ENCODE data around the gene DMRT2. TPM values are rescaled to one million over a fixed set of nuclear protein-coding genes. Genes with fewer than 3 reads are reported as not detected.

DMRT2 gene
- total and polyA plus RNA-seq, 2 experiments from 2014 or later = not detected

DNA sequence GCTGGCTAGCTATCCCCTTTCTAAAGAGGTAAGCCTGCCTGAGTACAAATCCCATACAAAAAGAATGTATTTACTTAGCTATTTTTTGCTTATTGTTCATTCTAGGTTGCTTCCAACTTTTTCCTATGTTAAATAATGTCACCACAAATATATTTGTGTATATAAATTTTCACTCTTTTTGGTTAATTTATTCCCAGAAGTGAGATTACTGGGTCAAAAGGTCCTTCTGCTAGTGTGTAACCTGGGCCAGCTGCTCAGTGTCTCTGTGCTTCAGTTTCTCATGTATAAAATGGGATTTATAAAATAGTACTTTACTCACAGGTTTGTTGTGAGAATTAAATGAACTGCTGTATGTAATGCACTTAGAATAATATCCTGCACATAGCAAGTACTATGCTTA lies 23.9 kb upstream of the DMRT2 start:
- Histone ChIP-seq H3K27me3 (no peaks in the 10 kb centered on the region), H2AFZ (no peak overlapping the region)

DNA sequence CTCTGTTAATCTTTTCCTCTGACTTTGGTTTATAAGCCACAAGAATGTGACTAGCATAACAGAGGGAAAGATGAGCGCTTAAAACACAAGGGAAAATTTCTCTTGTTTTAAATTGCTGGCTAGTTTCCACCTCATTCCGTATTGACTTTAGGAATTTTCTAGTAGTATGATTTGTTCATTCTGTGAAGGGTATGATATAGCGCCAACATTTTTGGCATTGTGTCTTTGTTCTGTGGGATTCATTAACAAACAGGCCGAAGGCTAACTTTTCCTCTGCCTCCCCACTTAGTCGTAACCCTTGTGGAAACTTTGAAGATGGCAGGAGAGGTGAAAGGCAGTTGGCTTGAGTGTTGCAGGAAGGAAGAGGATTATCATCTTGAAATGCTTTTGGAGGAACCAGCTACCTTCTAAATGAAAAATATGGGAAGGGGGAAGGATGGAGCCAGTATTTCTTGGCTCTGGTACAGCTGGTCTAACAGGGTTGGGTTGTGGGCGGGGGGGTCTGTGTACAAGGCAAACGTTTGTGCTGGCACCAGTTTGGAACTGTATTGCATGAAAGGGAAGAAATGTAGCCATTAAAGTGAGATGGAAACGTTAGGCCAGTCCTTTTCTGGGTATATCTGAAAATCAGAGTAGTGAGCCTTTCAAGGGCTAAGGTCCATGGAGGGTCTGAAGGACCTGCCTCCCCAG lies 21.5 kb upstream of the DMRT2 start:
- H3K9me3 ChIP-seq (ENCODE audit: low read depth) = no peaks in the 10 kb centered on the region
- no peak for DNase-seq (ENCODE audit: low spot score)
- no peak overlapping the region for H3K4me2 ChIP-seq
- H3K9me2 ChIP-seq (replicated peaks; ENCODE audit: insufficient read depth) = no peaks in the 10 kb centered on the region
- no peak overlapping the region for H3K27ac ChIP-seq
- no peaks in the 10 kb centered on the region for H3K79me2 ChIP-seq
- H2AFZ ChIP-seq = no peak overlapping the region
- TF ChIP-seq, protein P1, sequence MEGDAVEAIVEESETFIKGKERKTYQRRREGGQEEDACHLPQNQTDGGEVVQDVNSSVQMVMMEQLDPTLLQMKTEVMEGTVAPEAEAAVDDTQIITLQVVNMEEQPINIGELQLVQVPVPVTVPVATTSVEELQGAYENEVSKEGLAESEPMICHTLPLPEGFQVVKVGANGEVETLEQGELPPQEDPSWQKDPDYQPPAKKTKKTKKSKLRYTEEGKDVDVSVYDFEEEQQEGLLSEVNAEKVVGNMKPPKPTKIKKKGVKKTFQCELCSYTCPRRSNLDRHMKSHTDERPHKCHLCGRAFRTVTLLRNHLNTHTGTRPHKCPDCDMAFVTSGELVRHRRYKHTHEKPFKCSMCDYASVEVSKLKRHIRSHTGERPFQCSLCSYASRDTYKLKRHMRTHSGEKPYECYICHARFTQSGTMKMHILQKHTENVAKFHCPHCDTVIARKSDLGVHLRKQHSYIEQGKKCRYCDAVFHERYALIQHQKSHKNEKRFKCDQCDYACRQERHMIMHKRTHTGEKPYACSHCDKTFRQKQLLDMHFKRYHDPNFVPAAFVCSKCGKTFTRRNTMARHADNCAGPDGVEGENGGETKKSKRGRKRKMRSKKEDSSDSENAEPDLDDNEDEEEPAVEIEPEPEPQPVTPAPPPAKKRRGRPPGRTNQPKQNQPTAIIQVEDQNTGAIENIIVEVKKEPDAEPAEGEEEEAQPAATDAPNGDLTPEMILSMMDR (IDR thresholded peaks at IDR 0.05; ENCODE audit: poor library complexity) = no peak
- TF ChIP-seq EZH2phosphoT487 (IDR thresholded peaks at IDR 0.05; ENCODE audit: low read depth, severe bottlenecking, unreplicated experiment) (no peak), EZH2 (IDR thresholded peaks at IDR 0.05; ENCODE audit: borderline replicate concordance) (no peak)
- H3K27me3 ChIP-seq = no peaks in the 10 kb centered on the region
- H3K4me3 ChIP-seq = no peak overlapping the region
- no peaks in the 10 kb centered on the region for H3K4me1 ChIP-seq (ENCODE audit: insufficient read depth)
- WGBS (ENCODE audit: low lambda C conversion rate, missing lambda C conversion rate) = 61% methylated on average over 8 of the region's 8 CpGs
- H4K20me1 ChIP-seq (ENCODE audit: insufficient read depth, poor library complexity, severe bottlenecking) = no peaks in the 10 kb centered on the region
- no peaks in the 10 kb centered on the region for H3K36me3 ChIP-seq (replicated peaks; ENCODE audit: insufficient read depth, low read depth)

More for the DNA sequence above, 23.9 kb upstream of the DMRT2 start:
- Histone ChIP-seq H4K20me1 (ENCODE audit: insufficient read depth, poor library complexity, severe bottlenecking) (no peaks in the 10 kb centered on the region), H3K4me3 (no peak overlapping the region), H3K36me3 (replicated peaks; ENCODE audit: insufficient read depth, low read depth) (no peaks in the 10 kb centered on the region), H3K4me2 (no peak overlapping the region), H3K79me2 (no peaks in the 10 kb centered on the region), H3K27ac (no peak overlapping the region), H3K4me1 (ENCODE audit: insufficient read depth) (no peaks in the 10 kb centered on the region), H3K9me2 (replicated peaks; ENCODE audit: insufficient read depth) (no peaks in the 10 kb centered on the region), H3K9me3 (ENCODE audit: low read depth) (no peaks in the 10 kb centered on the region)
- TF ChIP-seq EZH2phosphoT487 (IDR thresholded peaks at IDR 0.05; ENCODE audit: low read depth, severe bottlenecking, unreplicated experiment) = no peak
- TF ChIP-seq EZH2 (IDR thresholded peaks at IDR 0.05; ENCODE audit: borderline replicate concordance) = no peak
- TF ChIP-seq, protein P1 (IDR thresholded peaks at IDR 0.05; ENCODE audit: poor library complexity) = no peak
- DNase-seq (ENCODE audit: low spot score) = no peak

DNA sequence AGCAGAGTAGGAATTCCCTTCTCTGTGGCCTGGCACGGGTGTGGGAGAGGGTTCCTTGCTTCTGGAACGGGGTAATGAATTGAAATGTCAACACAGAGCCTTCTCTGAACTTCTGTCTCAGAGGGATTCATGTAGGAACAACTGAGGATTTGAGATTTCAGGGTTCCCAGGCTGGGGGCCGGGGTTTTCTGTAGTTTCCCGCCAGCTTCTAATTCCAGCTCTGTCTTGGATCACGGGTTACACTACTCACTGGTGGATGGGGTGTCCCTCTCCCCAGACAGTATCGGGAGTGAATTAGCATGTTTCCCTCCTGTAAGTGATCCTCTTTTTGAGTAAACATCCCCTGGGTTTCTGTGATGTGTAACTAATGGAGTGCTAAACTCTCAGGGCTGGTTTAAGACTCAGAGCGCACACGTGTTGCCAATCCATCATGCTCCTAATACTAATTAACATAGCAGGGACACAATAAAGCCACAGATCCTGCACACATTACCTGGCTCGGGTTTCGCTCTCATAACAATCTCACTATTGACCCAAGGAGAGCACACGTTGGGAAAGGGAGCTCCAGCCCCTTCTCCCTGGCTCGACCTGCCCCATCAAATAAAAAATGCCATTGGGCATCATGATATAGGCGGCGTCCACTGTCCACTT lies 18.1 kb upstream of the DMRT2 start:
- no peaks in the 10 kb centered on the region for H3K36me3 ChIP-seq (replicated peaks; ENCODE audit: insufficient read depth, low read depth)
- H3K79me2 ChIP-seq = no peaks in the 10 kb centered on the region
- H3K27me3 ChIP-seq = no peaks in the 10 kb centered on the region
- no peaks in the 10 kb centered on the region for H4K20me1 ChIP-seq (ENCODE audit: insufficient read depth, poor library complexity, severe bottlenecking)
- WGBS (ENCODE audit: low lambda C conversion rate, missing lambda C conversion rate) = 77% methylated on average over 14 of the region's 14 CpGs
- H3K4me3 ChIP-seq = no peak overlapping the region
- DNase-seq (ENCODE audit: low spot score) = no peak
- TF ChIP-seq, protein P1 (IDR thresholded peaks at IDR 0.05; ENCODE audit: poor library complexity) = no peak
- TF ChIP-seq EZH2phosphoT487 (IDR thresholded peaks at IDR 0.05; ENCODE audit: low read depth, severe bottlenecking, unreplicated experiment) = no peak
- no peak for TF ChIP-seq EZH2 (IDR thresholded peaks at IDR 0.05; ENCODE audit: borderline replicate concordance)
- H2AFZ ChIP-seq = no peak overlapping the region
- H3K9me3 ChIP-seq (ENCODE audit: low read depth) = no peaks in the 10 kb centered on the region
- no peaks in the 10 kb centered on the region for H3K4me1 ChIP-seq (ENCODE audit: insufficient read depth)
- H3K27ac ChIP-seq = no peak overlapping the region
- H3K9me2 ChIP-seq (replicated peaks; ENCODE audit: insufficient read depth) = no peaks in the 10 kb centered on the region
- H3K4me2 ChIP-seq = no peak overlapping the region
